GM19099 (cell line): ENCODE results near the gene KCNMA1.

Experiments
- POLR2A ChIP-seq: IDR thresholded peaks from 3 replicates; pipeline ENCODE4 v1.6.1; 2011; ENCODE audit warnings: low read depth; ENCODE audit not compliant: insufficient read length; ENCODE audit errors: extremely low read depth

Gene KCNMA1

DNA sequence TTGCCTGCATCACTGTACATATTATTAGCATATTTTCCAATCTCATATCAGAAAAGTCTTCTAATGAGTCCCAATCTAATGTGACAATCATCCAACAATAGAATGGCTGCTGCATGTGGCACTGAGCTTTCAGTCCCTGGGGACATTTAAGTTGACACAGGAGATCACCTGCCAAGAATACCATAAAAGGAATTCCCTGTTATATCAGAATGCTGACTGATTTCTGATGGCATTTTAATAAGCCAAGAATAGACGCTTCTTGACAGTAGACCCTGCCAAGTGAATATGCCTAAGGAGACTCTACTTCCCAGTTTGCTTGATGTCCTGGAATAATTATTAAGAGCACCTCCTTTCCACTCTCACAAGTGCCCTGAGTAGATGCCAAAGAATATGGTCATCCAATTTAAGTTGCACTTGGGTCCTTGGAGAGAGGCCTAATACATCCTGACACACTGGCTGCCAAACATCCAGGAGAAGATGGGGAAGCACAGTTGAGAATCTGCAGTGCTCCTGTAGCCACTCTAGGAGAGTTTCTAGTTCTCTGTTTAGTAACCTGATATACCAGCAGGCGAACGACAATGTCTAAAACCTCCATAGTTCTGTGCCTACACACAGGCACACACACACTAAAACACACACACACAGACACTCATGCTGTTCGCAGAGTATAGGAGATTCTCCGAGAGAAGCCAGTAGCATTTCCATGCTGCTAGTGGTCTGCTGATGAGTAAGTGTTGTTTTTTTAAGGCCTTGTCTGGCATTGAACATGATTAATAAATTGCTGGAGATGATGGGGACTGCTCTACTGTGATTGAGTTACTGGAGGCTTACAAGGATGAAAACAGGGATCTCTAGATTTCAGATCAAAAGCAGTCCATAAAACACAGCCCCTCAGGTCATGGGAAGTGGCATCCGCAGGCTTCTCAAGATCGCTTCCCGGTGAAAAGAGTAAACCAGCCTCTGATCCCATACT lies 369.6 kb downstream of the KCNMA1 start:
- no peak for TF ChIP-seq POLR2A

DNA sequence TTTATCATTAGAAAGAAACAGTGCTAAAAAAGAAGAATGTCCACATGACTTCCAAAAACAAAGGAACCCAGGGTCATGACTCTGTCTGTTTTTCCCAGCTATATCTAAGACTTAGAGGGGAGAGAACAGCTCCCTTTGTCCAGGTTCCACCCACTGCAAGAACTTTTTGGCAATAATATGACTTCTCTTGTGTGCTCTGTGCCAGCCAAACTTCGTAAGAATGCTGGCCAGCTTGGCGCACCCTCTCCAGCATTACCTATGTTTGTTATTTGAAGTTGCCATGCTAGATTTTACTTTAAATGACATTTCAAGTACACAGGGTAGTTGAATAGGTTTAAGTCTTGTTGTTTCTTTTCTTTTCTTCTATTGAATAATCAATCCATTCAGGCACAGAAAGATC lies 371.4 kb downstream of the KCNMA1 start:
- TF ChIP-seq POLR2A = no peak

DNA sequence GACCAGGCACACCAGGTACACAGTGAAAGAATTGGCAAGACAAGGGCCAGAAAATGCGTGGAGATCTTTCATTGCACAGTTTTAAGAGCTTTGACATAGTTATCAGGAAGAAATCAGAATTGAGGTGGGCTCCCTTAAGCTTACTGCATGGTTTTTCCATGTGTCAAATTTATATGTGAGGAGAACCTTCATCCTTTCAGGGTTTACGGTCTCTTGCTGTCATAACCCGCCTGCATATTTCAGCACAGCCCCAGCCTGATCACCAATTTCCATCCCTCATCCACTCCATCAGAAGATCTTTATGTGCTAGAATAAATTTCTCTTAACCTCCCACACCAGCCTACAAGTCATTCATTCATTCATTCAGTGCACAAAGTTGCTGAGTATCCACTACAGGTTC lies 373.1 kb downstream of the KCNMA1 start:
- TF ChIP-seq POLR2A = no peak

DNA sequence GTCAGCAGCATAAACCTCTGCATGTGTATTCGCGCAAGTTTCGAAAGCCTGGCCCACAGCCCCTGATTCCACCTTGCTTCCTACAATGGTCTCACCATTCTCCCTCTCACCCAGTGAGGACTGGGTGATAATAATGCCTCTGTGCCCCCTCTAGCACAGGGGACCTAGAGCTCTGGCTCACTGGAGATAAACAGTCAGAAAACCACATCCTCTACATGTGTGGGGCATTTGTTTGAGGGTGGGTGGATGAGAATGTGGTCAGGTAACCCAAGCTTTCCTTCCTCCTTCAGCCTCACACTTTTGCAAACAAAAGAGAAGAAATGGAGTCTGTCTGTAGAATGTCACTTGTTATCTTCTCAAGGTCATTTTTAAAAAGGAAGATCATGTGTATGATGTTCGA lies 373.5 kb downstream of the KCNMA1 start:
- no peak for TF ChIP-seq POLR2A

DNA sequence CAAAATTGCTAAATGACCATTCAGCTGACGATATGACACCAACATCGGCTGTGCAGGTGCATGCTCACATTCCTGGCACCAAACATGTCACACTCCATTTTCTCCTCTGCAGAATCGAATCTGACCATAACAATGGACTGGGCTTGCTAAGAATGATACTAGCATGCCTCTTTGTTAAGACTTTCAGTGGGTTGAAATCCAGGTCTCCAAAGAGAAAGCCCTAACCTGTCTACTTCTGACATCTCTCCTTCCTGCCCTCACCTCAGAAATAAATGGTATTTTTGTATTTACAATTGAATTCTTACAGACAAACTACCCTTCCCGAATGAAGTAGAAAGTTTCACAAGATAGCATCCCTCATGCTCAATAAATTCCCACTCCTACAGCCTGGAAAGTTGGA lies 373.9 kb downstream of the KCNMA1 start:
- TF ChIP-seq POLR2A = no peak

DNA sequence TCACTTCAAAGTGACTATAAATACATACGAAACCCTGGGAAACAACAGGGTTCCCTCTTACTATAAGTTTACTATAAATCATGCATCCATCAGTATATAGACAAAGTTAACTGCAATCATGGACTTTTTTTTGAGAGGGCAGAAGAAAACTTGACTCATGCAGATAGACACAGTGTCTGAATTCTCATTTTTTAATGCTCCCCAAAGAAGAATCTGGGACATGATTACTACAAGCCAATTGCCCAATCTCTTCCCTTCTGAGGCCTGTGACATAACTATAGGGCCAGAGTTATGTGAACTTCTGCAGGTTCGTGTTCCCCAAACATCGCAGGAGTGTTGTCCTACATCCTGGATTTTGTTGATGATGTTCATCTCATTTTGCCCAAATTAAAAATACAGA lies 376.5 kb downstream of the KCNMA1 start:
- no peak for TF ChIP-seq POLR2A

DNA sequence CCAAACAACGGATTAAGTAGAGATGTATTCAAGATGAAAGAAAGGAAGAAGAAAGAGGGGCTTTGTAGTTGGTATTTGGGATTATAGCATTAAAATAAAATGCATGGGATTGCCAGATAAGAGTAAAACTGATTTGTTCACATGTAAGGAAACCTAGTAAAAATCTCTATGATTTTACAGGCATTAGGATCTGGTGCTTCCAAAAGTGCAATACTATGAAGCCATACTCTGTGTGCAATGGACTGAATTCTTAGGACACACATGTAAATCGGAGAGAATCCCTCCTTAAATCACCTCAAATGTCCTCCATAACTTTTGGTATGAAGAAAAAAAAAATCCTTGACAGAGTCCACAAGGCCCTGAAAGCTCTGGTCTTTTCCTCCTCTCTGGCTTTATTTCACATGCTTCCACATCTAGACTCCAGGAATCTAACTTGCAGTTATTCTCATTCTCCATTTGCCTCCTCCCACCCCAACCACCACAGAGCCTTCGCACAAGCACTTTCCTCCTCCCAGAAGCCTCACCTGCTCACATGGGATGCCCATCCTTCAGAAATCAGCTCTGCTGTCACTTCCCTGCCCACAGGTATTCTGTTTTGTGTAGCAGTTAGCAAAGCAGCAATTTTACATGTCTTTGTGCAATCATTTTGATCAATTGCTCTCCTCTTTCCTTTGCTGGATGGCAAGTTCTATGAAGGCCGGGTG lies 378.3 kb downstream of the KCNMA1 start:
- TF ChIP-seq POLR2A = no peak

DNA sequence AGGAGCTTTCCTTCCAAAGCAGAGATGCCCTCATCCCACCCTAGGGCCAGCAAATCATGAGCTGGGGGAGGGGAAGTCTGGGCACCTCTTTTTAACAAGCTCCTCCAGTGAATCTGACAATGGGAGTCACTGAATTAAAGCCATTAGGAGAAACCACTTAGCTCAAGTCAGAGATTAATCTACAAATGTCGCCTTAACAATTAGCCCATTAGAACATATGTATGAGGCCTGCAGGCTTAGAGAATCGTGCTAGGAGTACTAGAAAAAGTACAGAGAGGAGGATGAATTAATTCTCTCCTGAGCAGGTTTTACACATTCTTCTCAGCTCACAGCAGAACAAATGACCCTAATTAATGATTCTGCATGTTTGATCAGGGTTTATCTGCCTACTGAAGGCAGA lies 381.3 kb downstream of the KCNMA1 start:
- TF ChIP-seq POLR2A = no peak

DNA sequence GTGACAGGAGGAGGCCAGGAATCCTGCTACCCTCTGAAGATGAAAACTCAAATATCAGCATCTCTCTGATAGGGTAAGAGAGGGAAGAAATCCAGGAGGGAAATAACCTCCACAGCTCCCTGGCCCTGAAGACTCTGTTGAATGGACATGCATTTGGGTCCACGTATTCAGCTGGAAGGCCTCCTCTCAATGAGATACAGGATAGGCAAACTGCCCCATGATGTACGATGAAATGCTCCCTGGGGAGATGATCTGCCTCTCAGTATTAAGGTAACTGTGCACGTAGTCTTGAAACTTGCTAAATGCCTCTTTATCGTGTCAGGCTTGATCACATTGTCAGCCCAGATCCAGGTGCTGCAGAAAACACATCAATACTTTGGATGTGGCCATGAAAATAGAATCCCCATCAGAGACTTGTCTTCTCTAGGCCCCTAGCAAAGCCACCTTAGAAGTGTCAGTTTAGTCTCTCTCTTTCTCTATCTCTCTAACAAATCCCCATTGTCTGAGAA lies 384.0 kb downstream of the KCNMA1 start:
- TF ChIP-seq POLR2A = no peak

DNA sequence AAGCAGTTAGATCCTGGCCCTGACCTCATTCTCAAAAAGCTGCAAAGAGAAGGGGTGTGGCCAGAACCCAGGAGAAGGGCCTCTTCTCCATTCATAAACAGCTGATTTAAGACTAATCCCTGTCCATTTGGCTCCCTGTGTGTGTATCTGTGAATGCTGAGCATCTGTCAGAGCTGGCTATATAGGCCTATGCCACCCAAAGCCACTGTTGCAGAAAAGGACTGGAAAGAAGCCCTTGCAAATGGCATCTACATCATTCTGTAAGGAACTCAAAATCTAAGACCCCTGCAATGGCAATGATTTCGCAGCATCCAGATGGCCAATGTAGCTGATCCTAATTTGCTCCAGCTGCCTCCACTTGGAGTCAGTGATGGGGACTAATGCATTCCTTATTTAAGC lies 384.5 kb downstream of the KCNMA1 start:
- no peak for TF ChIP-seq POLR2A

DNA sequence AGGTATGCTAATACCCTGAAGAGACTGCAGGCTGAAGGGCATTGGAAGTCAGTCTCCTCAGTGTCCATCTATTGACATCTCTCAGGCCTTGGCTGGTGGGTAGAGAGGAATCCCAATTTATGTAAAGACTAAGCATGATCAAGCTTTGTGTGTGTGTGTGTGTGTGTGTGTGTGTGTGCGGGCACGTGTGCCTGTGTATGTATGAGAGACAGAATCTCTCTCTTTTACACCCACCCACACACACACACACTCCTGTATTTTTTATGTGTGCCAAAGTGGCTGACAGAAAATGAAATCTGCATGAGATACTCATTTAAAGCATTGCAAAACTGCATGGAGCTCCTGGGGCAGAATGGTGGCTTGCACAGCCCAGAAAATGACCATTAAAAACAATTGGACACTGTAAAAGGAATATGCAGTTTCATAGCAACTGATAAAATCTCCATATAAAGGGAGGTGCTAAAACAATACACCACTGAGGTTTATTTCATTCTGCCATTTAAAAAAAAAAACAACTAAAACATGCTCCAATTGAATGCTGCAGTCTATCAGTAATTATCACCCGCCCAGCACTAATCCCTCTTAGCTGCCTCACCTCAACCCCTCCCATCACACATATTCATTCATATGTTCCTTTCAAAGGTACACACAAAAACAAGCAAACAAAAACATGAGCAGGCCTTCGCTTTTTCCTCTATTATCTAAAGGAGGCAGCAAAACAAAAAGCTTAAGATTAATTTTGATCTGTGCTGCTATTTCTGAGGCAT lies 385.0 kb downstream of the KCNMA1 start:
- no peak for TF ChIP-seq POLR2A

DNA sequence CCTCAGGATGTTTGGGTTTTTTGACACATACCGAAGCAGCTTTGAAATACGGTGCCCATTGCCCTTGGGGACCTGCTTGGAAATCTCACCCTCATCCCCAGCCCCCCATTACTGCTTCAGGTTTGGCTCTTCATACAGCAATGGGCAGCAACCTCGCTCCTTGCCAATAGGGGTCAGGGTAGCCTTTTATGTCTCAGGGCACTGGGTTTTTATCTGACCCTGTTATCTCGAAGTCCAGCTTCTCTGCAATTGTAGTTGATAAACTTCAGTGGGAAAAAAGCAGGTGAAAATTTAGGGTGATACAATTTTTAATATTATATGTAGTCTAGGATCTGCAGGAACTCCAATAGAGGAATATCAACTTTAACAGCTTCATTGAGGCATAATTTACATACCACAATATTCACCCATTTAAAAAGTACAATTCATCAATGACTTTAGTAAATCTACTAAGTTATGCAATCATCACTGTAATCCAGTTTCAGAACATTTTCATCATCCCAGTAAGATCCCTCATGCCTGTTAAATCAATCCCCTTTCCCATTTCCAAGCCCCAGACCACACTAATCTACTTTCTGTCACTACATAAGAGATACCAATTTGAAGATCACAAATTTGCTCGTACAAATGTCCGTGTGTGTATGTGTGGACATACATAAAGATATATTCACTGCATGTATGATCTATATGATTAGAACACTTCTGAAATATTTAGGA lies 386.2 kb downstream of the KCNMA1 start:
- no peak for TF ChIP-seq POLR2A

DNA sequence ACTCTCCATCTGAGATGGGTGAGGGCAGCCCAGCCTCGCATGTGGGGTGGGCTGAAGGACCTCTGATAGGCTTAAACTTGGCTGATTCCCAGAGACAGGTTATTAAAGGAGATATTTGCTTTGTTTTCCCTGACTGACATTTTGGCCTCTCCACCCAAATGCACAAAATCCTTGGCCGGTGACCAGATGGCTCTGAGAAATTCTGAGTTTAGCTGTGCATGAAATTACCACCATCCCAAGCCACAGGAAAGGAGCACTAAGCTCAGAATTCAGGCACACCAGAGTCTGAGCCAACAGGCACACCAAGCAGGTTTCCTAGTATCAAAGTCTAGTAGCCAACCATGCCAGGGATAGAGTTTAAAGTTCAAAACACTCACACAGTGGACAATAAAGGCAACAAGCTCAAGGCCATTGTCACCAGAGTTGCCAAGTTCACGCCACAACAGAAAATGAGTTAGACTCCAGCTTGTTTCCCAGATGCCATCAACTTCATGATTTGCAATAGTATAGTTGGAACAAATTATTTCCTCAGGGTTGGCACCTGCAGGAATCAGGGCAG lies 387.6 kb downstream of the KCNMA1 start:
- TF ChIP-seq POLR2A = no peak

DNA sequence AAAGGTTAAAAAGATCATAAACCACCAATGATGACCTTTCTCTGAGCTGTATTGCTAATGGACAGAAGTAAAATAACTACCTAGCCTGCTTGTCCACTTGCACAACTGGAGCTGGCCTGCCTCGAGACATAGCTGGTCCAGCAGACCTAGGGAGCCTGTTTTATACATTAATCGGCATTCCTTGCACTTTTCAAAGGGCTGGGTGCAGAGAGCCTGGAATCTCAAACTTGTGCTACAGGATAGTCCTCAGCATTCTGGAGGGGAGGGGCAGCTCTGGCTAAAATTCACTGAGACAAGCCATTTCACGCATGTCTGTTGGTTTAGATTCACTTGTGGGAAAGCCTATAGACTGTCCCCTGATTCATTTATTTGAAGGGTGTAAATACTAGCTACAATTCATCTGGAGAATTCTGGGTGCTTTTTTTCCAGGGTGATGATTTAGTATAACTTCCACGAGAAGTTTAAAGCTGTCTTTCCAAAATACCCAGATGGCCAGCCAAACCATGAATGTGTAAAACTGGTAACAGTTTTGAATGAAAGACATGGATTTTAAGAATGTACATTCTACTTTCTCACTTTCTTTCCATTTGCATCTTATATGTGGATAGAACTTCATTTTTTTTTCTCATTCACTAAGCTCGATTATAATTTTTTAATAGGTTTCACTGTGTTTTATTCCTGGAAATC lies 389.4 kb downstream of the KCNMA1 start:
- TF ChIP-seq POLR2A = no peak
